HG03103 (cell line): ENCODE results near the gene ODAD4.

Source experiments
- ATAC-seq: cut with Tn5 transposase; IDR thresholded peaks from one replicate; pipeline ENCODE4 v1.9.1; 2021; ENCODE audit warnings: low read depth; ENCODE audit not compliant: unreplicated experiment

The ODAD4 gene

GRCh38 chr17:41967141-41967920, 36.9 kb downstream of the ODAD4 start:
- no peak for ATAC-seq

DNA sequence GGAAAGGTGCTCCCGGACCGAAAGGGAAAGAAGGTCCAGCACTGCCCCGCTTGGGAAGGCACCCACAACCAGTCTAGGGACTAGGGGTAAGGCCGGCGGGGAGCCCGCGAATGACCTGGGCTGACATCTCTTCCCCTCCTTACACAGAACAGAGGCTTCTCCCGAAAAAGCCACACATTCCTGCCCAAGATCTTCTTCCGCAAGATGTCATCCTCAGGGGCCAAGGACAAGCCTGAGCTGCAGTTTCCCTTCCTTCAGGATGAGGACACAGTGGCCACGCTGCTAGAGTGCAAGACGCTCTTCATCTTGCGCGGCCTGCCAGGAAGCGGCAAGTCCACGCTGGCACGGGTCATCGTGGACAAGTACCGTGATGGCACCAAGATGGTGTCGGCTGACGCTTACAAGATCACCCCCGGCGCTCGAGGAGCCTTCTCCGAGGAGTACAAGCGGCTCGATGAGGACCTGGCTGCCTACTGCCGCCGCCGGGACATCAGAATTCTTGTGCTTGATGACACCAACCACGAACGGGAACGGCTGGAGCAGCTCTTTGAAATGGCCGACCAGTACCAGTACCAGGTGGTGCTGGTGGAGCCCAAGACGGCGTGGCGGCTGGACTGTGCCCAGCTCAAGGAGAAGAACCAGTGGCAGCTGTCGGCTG, 37.6 kb downstream of the ODAD4 start:
- no peak for ATAC-seq

DNA sequence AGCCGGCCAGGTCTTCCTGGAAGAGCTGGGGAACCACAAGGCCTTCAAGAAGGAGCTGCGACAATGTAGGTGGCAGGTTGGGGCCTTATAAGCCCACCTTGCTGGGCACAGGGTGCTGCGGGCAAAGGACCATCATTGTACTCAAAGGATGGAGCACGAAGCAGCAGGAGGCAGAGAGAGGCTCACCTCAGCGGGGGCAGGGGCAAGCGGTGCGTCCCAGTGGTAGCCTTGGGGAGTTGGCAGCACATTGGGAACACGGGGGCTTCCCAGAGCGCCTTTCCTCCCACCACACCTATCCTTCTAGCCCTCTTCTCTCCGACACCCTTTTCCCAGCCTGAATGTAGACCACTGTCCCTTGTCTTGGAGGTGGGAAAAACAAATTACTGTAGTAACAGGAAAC, 38.3 kb downstream of the ODAD4 start:
- ATAC-seq, result no peak

DNA sequence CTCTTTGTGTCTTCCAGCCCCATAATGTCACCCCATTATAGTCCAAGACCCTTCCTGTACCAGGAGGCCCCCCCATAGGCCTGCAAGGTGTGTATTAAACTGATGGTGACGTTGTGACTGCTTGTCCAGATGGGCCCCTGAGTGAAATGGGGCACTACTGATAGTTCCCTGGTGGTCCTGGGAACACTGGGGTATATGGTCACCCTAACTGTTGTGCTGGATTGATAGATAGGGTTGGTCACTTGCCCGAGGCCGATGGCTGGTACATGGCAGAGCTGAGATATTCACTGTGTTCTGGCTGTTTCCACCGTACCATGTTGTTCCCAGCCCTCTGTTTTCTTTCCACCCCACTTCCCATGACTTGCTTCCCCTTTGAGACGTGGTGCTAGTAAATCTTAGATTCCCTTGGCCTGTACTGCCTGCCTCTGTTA, 40.5 kb downstream of the ODAD4 start:
- ATAC-seq, result no peak

- no peak for ATAC-seq
These were observed 41.5 kb downstream of the ODAD4 start for GRCh38 chr17:41971721-41972523.

DNA sequence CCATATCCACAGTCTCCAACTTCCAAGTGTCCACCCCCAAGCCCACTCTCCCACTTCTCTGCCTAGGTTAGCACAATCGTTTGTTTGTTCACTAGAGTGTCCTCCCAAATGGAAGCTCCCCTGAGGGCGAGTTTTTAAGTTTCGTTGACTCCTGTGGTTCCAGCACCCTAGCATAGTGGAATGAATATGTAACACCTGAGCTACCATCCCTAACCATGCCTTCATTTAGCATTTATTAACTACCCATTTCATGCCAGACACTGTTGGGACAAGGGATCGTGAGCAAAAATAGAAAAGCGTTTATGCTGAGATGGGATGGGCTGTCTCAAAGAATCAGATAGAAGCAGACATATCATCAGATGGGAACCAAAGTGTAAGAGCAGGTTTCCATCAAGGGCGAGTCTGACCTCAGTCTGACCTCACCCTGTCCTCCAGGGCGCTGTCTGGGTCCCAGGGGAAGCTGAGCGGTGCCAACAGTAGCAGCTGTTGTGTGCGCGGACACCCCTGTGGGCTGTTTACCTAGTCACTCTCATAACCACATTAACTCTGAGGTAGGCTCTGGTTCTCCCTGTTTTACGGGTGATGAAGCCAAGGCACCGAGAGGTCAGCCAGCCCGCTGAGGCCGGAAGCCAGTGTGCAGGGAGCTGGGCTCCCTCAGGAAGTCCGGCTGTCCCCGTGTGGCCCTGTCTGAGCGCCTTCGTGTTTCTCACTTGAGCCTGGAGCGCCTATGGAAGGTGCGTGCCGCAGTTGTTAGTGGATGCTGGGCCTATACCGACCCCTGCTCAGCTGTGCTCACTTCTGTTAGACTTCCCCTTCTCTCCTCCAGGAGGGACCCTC, 42.4 kb downstream of the ODAD4 start:
- no peak for ATAC-seq

DNA sequence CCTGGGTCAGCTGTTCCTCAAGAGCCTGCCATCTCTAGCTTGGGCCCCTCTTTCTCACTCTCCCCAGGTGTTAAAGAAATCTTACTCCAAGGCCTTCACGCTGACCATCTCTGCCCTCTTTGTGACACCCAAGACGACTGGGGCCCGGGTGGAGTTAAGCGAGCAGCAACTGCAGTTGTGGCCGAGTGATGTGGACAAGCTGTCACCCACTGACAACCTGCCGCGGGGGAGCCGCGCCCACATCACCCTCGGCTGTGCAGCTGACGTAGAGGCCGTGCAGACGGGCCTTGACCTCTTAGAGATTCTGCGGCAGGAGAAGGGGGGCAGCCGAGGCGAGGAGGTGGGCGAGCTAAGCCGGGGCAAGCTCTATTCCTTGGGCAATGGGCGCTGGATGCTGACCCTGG, 43.0 kb downstream of the ODAD4 start:
- ATAC-seq, result no peak

- no peak for ATAC-seq
These were observed 43.6 kb downstream of the ODAD4 start for GRCh38 chr17:41974031-41974430.

GRCh38 chr17:41974658-41975057, 44.2 kb downstream of the ODAD4 start:
- ATAC-seq, result no peak

GRCh38 chr17:41975099-41976083, 45.0 kb downstream of the ODAD4 start:
- no peak for ATAC-seq

- no peak for ATAC-seq
These were observed 45.8 kb downstream of the ODAD4 start for GRCh38 chr17:41976142-41976768.

DNA sequence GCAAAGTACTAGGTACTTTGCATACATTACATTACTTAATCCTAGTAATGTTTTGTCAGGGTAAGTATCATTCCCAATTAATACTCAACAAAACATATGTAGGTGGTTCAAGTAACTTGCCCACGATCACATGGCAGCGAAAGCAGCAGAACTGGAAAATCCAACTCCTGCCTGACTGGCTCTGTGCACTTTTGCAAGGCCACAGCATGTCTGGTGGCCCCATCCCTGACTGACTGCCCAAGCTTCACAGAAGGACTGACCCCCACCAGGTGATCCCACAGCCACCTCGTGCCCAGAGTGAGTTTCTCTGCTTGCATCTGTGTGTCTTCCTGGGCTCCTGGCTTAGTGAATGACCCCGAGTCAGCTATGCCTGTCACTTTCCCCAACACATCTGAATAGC, 47.6 kb downstream of the ODAD4 start:
- no peak for ATAC-seq

DNA sequence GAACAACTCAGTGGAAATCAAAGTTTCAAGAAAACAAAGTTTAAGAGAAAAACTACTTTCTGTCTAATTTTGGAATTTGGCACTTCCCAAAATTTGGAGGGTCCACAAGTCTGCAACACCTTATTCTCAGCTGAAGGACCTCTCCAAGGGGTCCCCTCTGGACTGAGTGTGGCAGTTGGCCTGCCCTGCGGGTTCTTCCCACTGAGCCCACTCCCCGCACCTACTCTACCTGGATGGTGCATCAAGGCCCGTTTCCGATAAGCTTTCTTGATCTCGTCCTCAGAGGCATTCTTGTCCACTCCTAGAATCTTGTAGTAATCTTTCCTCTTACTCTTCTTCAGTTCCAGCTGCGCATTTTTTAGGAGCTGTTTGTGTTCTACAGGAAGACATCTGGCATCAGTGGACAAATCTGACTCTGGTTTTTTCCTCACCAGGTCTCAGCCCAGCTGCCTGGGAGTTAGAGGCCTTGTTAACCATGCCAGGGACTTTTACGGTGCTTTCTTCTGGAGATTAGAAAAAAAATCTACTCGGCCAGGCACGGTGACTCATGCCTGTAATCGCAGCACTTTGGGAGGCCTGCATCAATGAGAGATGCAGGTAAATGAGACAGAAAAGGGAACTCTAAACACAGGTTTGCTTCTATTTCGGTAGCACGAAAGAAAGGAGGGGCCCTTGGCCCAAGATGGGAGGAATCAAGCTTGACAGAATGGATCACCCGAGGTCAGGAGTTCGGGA, 51.8 kb downstream of the ODAD4 start:
- ATAC-seq, result no peak

- ATAC-seq, result no peak
These were observed 54.0 kb downstream of the ODAD4 start for GRCh38 chr17:41984454-41984853.

GRCh38 chr17:41985919-41986318, 55.5 kb downstream of the ODAD4 start:
- ATAC-seq, result no peak

DNA sequence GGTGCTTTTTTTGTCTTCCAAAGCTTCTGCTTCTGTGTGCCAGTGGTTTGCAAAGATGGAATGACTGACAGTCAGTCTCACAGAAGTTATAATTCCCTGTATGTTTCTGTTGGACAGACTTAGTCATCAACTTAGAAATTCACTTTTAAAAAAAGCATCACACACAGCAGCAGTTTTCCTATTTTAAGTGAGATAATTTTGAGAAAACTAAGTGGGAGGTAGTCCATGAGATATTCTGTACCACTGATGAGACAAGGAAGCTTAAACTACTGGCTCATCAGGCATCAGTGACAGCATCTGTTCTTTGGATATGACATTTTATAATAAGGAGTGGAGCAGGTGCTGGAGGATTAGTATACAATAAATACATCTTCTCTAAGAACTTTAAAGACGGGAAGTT, 56.2 kb downstream of the ODAD4 start:
- no peak for ATAC-seq

- ATAC-seq, result no peak
These were observed 57.2 kb downstream of the ODAD4 start for GRCh38 chr17:41987642-41988041.

DNA sequence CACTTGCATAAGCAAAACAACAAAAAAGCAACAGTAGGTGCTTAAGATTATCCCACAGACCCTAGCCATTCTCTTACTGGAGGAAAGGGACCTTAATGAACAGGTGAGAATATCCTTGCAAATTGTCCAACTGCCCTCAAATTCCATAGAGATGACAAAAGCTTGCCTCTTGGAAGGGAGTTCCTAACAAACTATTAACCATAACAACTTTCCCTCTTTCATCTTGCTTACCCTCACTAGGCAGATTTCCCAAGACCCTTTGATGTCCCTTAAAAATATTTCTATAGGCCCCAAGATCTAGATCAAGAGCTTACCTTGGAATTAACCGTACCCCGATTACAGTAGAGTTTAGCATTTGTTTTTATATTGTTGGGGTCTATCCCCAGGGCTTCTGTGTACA, 58.0 kb downstream of the ODAD4 start:
- ATAC-seq, result no peak
